ENCODE data around the gene SNAP29.
"Not testable (repeated sequence)": the region's sequence is repeated elsewhere in the genome, so short reads cannot be mapped to it uniquely, and the experiment has no call there.

Gene SNAP29

GRCh38 chr22:20836987-20837823, 21.6 kb upstream of the SNAP29 start:
- no peak for DNase-seq

- not testable (repeated sequence) for DNase-seq
Observed at GRCh38 chr22:20839354-20839753, 19.5 kb upstream of the SNAP29 start.

DNA sequence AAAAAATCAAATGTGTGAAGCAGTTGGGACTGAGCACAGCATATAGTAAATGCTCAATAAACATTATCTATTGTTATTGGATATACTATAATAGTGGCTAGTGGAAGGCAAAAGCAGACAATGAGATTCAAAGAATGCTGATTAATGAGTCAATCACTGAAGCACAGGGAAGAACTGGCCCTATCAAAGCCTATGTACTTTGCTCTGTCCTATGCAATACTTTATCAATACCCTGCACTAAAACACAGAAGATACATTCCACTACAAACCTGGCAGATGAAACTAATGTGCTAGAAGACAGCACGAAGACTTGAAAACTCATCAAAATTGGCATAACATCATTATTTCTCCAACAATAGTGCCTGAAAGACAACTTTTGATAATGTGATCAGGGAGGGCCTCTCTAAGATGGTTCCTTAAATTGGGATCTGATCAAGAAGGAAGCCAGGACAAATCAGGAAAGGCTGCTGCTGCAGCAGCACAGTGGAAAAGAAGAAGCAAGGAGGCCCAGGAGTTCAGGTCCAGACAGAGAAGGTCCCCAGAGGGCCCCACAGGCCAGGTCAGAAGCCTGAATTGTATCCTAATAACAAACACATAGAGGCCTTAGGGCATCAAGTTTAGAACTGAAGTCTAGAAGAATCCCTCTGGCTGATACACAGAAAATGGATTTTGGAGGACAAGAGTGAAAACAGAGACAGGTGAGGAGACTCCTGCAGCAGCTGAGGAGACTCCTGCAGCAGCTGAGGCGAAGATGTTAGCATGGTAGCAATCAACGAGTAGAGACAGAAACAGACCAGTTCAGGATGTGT, 18.8 kb upstream of the SNAP29 start:
- no peak for DNase-seq

GRCh38 chr22:20840646-20841371, 18.0 kb upstream of the SNAP29 start:
- DNase-seq = no peak

DNA sequence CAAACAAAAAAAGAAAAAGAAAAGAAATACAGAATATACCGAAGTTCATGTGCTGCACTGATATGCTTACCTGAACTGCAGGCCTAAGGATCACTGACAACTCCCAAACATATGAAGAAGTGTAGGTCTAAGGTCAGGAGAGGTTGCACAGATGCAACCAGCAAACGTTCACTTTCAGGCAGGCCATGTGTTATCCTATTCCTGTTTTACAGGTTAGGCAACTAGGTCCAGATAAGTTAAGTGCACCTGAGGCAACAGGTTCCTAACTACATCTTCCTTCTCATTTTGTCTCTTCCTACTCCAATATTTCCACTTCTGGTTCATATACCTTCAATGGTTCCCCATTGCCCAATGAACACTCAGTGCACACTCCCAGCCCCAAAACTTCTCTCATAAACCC, 15.3 kb upstream of the SNAP29 start:
- no peak for DNase-seq

DNA sequence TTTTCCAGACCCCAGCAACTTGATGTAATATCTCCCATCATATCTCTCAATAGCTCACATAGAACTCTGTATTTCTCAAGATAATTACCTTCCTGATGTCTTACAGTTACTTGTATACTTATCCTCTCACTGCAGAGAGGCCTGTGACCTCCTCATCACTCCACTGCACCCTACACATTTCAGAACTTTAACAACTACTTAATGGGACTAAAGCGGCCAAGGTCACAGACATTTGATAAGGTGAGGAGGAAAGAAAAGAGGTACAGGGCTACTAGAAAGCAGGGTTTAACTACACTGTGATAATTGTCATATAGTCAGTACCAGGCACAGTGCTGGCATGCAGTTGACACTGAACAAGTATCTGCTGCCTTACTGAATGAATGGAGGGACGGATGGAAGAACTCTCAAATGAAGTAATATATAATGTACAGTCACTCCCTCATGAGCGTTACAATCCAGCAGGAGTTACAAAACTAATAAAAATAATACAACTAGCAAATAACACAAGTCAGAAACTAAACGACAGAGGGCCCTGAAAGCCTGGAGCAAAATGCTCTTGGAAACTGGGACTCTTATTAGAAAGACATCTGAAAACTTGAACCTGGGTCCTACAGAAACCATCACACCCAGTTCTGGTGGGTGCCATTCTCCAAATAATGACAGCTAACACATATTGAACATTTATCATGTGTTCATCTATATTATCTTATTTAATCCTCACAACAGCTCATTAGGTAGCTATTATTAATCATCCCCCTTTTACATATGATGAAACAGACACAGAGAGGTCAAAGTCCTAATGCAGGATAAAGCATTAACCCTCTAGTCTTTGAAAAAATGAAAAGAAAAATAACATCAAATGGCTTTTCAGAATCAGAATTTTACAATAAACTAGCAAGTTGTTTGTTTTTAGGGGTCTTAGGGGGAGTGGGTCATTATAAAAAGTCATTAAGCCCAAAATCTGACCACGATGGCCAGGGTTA, 14.5 kb upstream of the SNAP29 start:
- DNase-seq = no peak

- no peak for DNase-seq
Observed at GRCh38 chr22:20847318-20847822, 11.4 kb upstream of the SNAP29 start.

- no peak for DNase-seq
Observed at GRCh38 chr22:20852076-20852475, 6.7 kb upstream of the SNAP29 start.

DNA sequence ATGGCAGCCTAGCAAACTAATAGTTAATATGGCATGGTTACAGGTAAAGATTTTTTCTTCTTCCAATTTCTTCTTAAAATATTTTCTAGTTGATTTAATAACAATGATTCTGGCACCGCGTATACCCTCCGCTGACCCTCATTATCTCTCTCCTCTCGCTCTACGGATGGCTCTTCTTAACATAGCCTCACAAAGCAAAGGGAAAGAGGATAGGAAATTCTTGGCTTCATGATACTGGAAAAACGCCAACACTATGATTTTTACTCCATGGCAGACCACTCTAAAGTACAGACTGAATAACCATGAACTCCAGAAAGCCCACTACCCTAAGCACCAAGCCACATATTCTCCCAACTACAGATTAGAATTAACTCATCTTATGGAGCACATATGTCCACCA, 6.3 kb upstream of the SNAP29 start:
- no peak for DNase-seq

DNA sequence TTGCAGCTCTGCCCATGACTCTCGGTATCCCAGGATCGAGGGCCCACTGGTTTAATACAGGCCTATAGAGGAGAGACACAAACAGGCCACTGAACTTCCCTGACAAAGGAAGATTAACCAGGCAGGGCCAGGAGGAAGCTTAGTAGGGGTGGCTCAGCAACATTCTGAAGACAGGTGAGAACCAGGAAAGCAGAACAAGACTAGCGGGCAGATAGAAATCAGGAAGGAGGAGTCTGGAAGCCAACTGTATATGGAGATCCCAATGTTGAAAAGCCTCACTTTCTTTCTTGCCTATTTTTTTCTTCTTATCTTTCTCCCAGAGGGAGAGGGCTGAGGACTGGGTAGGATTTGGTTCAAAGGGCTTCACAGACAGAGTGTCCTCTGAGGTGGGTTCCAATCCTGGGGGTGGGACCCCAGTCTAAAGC, 5.6 kb upstream of the SNAP29 start:
- DNase-seq = no peak

- DNase-seq = no peak
Observed at GRCh38 chr22:20857247-20857643, 1.6 kb upstream of the SNAP29 start.

DNA sequence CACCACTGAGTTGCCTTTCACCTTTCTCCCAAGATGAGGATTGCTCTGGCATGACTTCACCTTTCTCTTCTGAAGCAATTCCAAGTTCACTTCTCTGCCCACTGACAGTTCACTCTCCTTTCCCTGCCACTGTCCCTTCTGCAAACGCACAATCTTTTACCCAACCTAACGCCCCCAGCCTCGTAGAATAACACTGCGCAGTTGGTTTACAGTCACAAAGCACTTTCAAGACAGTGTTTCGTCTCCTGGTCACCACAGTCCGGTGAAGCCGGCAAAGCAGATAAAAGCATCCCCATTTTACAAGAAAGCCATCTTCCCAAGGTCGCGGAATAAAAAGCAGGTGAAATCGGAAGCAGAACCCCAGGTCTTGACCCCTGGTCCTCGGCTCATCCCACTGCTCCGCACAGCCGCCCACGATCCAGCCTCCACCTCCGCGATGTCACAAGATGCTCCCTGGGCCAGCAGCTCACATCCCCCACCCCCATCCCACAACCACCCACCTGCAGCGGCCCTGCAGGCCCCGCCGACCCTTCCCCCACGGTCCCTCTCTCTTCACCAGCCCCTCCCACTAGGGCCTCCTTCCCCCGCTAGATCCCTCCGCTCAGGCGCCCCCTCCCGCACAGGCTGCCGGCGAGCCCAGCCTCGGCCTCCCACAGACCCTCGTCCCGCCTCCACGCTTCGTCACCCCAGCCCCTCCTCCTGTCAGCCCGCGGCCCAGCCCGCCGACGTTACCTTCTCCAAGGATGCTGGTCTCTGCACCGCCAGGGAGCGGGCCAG, 781 bp upstream of the SNAP29 start:
- peak; percentile 82 for DNase-seq

DNA sequence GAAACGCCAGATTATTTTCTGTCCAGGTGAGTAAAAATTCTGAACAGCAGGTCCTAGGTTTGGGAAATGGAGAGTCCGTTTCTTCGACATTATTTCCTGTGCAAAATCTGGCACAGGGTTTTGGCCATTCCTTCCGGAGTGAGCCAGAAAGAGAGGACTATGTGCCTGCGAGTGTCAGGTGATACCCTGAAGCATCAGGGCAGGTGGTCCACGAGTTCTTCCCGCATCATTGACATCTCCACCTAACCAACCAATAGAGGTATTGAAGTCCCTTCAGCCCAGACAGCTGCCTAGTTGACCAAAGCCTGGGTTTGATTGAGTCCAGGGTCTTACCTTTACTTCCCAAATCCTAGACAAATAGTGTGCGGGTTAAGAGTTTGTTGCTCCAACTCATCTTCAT, 808 bp downstream of the SNAP29 start:
- no peak for DNase-seq

- no peak for DNase-seq
Observed at GRCh38 chr22:20862540-20862939, 3.7 kb downstream of the SNAP29 start.

GRCh38 chr22:20863366-20863765, 4.6 kb downstream of the SNAP29 start:
- DNase-seq = no peak

DNA sequence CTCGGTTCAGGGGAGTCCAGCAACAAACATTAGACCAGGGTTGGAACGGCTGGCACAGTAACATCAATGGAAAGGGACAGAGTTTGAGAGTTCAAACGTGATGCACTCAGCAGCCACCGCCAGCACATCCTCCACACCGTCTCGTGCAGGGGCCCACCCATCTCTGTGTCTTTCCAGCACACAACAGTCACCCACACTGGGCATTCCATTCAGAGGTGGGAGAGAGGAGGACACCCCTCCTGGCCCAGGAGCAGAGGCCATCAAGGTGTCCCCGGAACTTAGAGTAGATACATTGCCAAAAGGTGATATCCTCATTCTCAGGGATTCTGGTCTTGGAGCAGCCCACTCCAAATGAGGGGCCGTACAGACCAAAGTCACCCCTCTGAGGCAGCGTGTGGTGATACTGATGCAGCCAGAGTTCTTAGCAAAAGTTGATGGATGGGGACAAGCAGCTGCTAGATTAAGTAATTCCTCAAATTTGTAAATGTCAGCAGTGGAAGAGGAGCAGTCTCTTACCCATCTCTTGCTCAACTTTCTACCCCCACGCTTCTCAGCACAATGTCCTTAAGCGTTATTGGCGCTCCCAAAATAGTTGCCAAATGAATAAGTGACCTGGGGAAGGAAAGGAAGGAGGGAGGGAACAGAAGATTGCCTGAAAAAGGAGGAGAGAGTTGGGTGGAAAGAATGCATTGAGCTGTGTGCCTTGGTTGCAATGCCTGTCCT, 5.5 kb downstream of the SNAP29 start:
- no peak for DNase-seq

GRCh38 chr22:20865331-20865730, 6.5 kb downstream of the SNAP29 start:
- no peak for DNase-seq

DNA sequence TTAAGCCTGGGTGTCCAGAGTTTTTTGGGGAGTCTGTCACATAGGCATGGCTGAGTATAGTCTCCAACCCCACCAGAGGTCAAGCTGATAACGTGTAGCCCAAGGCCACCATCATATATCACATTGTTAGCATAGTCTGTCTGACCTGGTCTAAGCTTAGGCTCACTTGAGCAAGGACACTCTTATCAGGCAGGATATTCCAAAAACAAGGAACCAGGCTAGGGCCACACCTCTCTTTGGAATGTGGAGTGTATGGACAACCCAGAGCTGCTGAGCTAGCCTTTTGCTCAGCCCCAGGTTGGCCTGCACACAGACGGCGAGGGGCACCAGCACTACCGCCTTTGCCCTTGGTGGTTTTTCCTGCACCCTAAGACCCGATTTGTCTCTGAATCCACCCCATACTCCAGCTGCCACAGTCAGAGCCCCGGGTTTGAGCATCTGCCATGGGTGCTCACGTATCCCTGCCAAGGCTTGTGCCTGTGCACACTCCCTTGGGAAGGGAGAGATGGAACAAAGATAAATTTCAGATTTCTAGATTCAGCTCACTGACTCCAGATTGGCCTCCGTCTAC, 7.2 kb downstream of the SNAP29 start:
- no peak for DNase-seq

- no peak for DNase-seq
Observed at GRCh38 chr22:20866736-20867135, 7.9 kb downstream of the SNAP29 start.

Measured in activated CD4-positive, CD25-positive, alpha-beta regulatory T cell treated with anti-CD3 and anti-CD28 coated beads, Interleukin-2, amount 50 U/mL, for 72 hours (primary cell).